GM12878 (cell line): ENCODE data around the gene BNIP2. TPM values are rescaled to one million over a fixed set of nuclear protein-coding genes. Genes with fewer than 3 reads are reported as not detected.

Experiments used
- CBX3 ChIP-seq: fragments of 200-600 bp; sonication (generic); IDR thresholded peaks from 2 replicates; pipeline ENCODE4 v1.6.1; 2016; ENCODE audit warnings: low read depth, borderline replicate concordance
- FOXM1 ChIP-seq: IDR thresholded peaks from 2 replicates; pipeline ENCODE4 v1.6.1; 2012; ENCODE audit warnings: low read depth, mild to moderate bottlenecking, inconsistent platforms, low read length, moderate library complexity
- LARP7 ChIP-seq: fragments of 450-650 bp; IDR thresholded peaks from 2 replicates; pipeline ENCODE4 v1.6.1; 2017; ENCODE audit warnings: mild to moderate bottlenecking
- POLR2AphosphoS2 ChIP-seq: IDR thresholded peaks from 2 replicates; pipeline ENCODE4 v1.6.1; 2011; ENCODE audit warnings: low read depth, mild to moderate bottlenecking, low read length, improper control_type of control experiment, moderate library complexity
- RUNX3 ChIP-seq: IDR thresholded peaks from 2 replicates; pipeline ENCODE4 v1.6.1; 2012; ENCODE audit warnings: low read length, inconsistent platforms
- SMARCA5 ChIP-seq: fragments of 450-650 bp; IDR thresholded peaks from 2 replicates; pipeline ENCODE4 v1.6.1; 2017; ENCODE audit warnings: mild to moderate bottlenecking
- ZNF24 ChIP-seq: fragments of 450-650 bp; IDR thresholded peaks from 2 replicates; pipeline ENCODE4 v1.6.1; 2017; ENCODE audit warnings: antibody characterized with exemption, mild to moderate bottlenecking
- ZNF274 ChIP-seq: IDR thresholded peaks from one replicate; pipeline ENCODE4 v1.8.0; 2011; ENCODE audit not compliant: insufficient read length, insufficient read depth
- ZSCAN29 ChIP-seq: fragments of 450-650 bp; IDR thresholded peaks from 2 replicates; pipeline ENCODE4 v1.6.1; 2017; ENCODE audit warnings: mild to moderate bottlenecking, moderate library complexity
- polyA plus RNA-seq, 11 experiments: library from polyadenylated mRNA; depleted of rRNA in 4 of 11; unstranded in 6 of 11; stranded (reverse) in 5 of 11; fragments of >200 nt; fragmentation: Nextera tagmentation in 4 of 11; fragmentation: Illumina TruSeq in 1 of 11; extraction: Ambion mirVana in 4 of 11; extraction: Trizol in 1 of 11; gene quantifications; 1 replicate in 1 of 11; 2 replicates in 10 of 11; pipeline versions ENCODE4 v1.2.1 to v1.2.3, GENCODE V29; 2011 to 2016; ENCODE audit warnings: inconsistent platforms in 2 of 11, missing spikeins in 2 of 11, low read depth in 1 of 11
- total RNA-seq, 4 experiments: library from RNA; depleted of rRNA in 3 of 4; stranded (reverse); fragments of >200 nt in 3 of 4; fragmentation: Illumina TruSeq in 1 of 4; extraction: Trizol in 1 of 4; gene quantifications; 2 replicates each; pipeline versions ENCODE4 v1.2.1 to v1.2.3, GENCODE V29; 2013 to 2021
- TF ChIP-seq, protein P1 (sequence below): IDR thresholded peaks from 2 replicates; pipeline ENCODE4 v1.6.1; 2012; ENCODE audit warnings: low read depth, low read length, improper control_type of control experiment
- TF ChIP-seq, protein P2 (sequence below): fragments of 450-650 bp; IDR thresholded peaks from 2 replicates; pipeline ENCODE4 v1.6.1; 2017; ENCODE audit warnings: antibody characterized with exemption, mild to moderate bottlenecking, moderate library complexity
- TF ChIP-seq, protein P3 (sequence below): fragments of 450-650 bp; IDR thresholded peaks from 2 replicates; pipeline ENCODE4 v1.6.1; 2018; ENCODE audit warnings: mild to moderate bottlenecking, low read depth, moderate library complexity; ENCODE audit not compliant: partially characterized antibody
- TF ChIP-seq, protein P4 (sequence below): IDR thresholded peaks from 2 replicates; pipeline ENCODE4 v1.6.1; 2011; ENCODE audit warnings: low read depth, mild to moderate bottlenecking, low read length, moderate library complexity, borderline replicate concordance; ENCODE audit errors: extremely low read depth
- TF ChIP-seq, protein P5 (sequence below): IDR thresholded peaks from 2 replicates; pipeline ENCODE4 v1.6.1; 2012; ENCODE audit warnings: improper control_type of control experiment, low read depth, low read length; ENCODE audit not compliant: insufficient replicate concordance
- TF ChIP-seq, protein P6 (sequence below): fragments of 450-650 bp; IDR thresholded peaks from 2 replicates; pipeline ENCODE4 v1.6.1; 2016; ENCODE audit warnings: mild to moderate bottlenecking

Gene BNIP2
- total and polyA plus RNA-seq, 10 of the 15 experiments (the other 5 are each of a cell fraction or from before 2014, with no cell fraction given): 29.9 to 122 (median 67.7) TPM

DNA sequence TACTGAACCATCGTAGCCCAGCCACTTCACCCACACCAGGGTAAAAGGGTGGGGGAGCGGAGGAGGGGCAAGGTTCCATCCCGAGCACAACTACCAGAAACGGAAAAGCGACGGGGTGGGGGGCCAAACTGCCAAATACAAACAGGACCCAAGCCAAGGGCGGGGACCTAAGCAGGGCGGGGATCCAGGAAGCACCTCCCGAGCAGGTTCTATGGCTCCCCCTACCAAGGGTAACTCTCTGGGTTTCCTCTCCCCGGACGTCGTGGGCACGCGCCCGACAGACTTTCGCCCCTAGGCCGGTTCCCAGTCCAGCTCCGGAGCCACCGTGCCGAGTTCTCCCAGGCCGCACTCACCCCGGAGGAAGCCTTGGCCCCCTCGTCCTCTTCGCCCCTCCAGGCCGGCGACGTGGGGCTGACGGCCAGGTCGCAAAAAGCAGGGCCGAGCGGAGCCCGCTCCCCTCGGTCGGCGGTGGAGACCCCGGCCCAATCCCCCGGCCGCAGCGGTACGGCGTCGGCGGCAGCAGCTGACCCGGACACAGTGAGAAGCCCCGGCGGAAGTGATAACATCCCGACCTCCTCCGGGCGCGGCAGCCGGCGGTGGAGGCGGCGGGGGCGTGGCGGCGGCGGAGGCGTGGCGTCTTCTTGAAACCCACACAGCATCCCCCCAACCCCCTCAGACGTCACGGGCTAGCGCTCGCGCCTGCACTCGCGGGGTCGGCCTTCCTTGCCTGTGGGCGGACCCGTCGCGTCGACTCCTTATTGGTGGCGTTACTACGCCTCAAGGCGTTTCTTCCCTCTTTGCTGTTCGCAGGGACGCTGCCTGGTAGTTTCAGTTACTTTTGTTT is at the start of gene BNIP2 (continued):
- TF ChIP-seq, protein P1, sequence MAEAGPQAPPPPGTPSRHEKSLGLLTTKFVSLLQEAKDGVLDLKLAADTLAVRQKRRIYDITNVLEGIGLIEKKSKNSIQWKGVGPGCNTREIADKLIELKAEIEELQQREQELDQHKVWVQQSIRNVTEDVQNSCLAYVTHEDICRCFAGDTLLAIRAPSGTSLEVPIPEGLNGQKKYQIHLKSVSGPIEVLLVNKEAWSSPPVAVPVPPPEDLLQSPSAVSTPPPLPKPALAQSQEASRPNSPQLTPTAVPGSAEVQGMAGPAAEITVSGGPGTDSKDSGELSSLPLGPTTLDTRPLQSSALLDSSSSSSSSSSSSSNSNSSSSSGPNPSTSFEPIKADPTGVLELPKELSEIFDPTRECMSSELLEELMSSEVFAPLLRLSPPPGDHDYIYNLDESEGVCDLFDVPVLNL: no peak
- TF ChIP-seq LARP7 (peak; percentile 89), RUNX3 (no peak; the same call in 1 of the 2 replicates), FOXM1 (no peak), POLR2AphosphoS2 (no peak), ZNF24 (no peak), CBX3 (no peak), ZSCAN29 (no peak), SMARCA5 (peak; percentile 83), ZNF274 (no peak)
- TF ChIP-seq, protein P2, sequence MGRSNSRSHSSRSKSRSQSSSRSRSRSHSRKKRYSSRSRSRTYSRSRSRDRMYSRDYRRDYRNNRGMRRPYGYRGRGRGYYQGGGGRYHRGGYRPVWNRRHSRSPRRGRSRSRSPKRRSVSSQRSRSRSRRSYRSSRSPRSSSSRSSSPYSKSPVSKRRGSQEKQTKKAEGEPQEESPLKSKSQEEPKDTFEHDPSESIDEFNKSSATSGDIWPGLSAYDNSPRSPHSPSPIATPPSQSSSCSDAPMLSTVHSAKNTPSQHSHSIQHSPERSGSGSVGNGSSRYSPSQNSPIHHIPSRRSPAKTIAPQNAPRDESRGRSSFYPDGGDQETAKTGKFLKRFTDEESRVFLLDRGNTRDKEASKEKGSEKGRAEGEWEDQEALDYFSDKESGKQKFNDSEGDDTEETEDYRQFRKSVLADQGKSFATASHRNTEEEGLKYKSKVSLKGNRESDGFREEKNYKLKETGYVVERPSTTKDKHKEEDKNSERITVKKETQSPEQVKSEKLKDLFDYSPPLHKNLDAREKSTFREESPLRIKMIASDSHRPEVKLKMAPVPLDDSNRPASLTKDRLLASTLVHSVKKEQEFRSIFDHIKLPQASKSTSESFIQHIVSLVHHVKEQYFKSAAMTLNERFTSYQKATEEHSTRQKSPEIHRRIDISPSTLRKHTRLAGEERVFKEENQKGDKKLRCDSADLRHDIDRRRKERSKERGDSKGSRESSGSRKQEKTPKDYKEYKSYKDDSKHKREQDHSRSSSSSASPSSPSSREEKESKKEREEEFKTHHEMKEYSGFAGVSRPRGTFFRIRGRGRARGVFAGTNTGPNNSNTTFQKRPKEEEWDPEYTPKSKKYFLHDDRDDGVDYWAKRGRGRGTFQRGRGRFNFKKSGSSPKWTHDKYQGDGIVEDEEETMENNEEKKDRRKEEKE: no peak
- TF ChIP-seq, protein P3, sequence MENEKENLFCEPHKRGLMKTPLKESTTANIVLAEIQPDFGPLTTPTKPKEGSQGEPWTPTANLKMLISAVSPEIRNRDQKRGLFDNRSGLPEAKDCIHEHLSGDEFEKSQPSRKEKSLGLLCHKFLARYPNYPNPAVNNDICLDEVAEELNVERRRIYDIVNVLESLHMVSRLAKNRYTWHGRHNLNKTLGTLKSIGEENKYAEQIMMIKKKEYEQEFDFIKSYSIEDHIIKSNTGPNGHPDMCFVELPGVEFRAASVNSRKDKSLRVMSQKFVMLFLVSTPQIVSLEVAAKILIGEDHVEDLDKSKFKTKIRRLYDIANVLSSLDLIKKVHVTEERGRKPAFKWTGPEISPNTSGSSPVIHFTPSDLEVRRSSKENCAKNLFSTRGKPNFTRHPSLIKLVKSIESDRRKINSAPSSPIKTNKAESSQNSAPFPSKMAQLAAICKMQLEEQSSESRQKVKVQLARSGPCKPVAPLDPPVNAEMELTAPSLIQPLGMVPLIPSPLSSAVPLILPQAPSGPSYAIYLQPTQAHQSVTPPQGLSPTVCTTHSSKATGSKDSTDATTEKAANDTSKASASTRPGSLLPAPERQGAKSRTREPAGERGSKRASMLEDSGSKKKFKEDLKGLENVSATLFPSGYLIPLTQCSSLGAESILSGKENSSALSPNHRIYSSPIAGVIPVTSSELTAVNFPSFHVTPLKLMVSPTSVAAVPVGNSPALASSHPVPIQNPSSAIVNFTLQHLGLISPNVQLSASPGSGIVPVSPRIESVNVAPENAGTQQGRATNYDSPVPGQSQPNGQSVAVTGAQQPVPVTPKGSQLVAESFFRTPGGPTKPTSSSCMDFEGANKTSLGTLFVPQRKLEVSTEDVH: no peak
- TF ChIP-seq, protein P4, sequence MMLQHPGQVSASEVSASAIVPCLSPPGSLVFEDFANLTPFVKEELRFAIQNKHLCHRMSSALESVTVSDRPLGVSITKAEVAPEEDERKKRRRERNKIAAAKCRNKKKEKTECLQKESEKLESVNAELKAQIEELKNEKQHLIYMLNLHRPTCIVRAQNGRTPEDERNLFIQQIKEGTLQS: no peak
- TF ChIP-seq, protein P5, sequence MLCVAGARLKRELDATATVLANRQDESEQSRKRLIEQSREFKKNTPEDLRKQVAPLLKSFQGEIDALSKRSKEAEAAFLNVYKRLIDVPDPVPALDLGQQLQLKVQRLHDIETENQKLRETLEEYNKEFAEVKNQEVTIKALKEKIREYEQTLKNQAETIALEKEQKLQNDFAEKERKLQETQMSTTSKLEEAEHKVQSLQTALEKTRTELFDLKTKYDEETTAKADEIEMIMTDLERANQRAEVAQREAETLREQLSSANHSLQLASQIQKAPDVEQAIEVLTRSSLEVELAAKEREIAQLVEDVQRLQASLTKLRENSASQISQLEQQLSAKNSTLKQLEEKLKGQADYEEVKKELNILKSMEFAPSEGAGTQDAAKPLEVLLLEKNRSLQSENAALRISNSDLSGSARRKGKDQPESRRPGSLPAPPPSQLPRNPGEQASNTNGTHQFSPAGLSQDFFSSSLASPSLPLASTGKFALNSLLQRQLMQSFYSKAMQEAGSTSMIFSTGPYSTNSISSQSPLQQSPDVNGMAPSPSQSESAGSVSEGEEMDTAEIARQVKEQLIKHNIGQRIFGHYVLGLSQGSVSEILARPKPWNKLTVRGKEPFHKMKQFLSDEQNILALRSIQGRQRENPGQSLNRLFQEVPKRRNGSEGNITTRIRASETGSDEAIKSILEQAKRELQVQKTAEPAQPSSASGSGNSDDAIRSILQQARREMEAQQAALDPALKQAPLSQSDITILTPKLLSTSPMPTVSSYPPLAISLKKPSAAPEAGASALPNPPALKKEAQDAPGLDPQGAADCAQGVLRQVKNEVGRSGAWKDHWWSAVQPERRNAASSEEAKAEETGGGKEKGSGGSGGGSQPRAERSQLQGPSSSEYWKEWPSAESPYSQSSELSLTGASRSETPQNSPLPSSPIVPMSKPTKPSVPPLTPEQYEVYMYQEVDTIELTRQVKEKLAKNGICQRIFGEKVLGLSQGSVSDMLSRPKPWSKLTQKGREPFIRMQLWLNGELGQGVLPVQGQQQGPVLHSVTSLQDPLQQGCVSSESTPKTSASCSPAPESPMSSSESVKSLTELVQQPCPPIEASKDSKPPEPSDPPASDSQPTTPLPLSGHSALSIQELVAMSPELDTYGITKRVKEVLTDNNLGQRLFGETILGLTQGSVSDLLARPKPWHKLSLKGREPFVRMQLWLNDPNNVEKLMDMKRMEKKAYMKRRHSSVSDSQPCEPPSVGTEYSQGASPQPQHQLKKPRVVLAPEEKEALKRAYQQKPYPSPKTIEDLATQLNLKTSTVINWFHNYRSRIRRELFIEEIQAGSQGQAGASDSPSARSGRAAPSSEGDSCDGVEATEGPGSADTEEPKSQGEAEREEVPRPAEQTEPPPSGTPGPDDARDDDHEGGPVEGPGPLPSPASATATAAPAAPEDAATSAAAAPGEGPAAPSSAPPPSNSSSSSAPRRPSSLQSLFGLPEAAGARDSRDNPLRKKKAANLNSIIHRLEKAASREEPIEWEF: no peak
- TF ChIP-seq, protein P6, sequence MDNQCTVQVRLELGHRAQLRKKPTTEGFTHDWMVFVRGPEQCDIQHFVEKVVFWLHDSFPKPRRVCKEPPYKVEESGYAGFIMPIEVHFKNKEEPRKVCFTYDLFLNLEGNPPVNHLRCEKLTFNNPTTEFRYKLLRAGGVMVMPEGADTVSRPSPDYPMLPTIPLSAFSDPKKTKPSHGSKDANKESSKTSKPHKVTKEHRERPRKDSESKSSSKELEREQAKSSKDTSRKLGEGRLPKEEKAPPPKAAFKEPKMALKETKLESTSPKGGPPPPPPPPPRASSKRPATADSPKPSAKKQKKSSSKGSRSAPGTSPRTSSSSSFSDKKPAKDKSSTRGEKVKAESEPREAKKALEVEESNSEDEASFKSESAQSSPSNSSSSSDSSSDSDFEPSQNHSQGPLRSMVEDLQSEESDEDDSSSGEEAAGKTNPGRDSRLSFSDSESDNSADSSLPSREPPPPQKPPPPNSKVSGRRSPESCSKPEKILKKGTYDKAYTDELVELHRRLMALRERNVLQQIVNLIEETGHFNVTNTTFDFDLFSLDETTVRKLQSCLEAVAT: no peak
